HG03066 (cell line): Measurements from ENCODE around the gene XXYLT1.

ENCODE experiments used
- ATAC-seq: cut with Tn5 transposase; IDR thresholded peaks from one replicate; pipeline ENCODE4 v1.9.1; 2021; ENCODE audit warnings: low read depth; ENCODE audit not compliant: unreplicated experiment

The XXYLT1 gene

GRCh38 chr3:195268576-195269309 is 2.2 kb downstream of the XXYLT1 start:
- ATAC-seq = no peak

- no peak for ATAC-seq
Observed at GRCh38 chr3:195267096-195267495, 3.9 kb downstream of the XXYLT1 start.

- no peak for ATAC-seq
Observed at GRCh38 chr3:195266428-195266827, 4.5 kb downstream of the XXYLT1 start.

DNA sequence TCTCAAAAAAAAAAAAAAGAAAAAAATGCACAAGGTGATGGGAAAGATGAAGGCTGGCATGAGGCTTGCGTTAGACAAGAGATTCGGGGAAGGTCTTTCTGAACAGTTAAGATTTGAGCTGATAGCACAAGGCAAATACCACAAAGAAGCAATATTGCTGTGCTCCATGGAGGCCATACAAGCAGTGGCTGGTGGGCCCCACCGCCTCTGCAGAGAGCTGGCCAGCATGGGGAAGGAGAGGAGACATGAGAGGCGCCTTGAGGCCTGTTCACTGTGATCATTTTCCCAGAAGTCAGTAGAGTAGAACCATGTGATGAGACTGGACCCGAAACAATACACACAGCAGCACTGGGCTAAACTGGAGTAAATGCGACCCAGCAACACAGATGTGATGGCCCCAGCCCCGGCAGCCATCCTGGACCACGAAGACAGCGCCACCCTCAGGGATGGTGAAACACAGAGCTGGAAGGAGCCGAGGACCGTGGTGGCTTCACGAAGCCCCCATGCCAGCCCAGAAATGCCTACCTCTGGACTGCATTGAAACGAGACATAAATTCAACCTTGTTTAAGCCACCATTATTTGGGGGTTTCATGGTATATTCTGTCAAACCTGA is 5.5 kb downstream of the XXYLT1 start:
- no peak for ATAC-seq

DNA sequence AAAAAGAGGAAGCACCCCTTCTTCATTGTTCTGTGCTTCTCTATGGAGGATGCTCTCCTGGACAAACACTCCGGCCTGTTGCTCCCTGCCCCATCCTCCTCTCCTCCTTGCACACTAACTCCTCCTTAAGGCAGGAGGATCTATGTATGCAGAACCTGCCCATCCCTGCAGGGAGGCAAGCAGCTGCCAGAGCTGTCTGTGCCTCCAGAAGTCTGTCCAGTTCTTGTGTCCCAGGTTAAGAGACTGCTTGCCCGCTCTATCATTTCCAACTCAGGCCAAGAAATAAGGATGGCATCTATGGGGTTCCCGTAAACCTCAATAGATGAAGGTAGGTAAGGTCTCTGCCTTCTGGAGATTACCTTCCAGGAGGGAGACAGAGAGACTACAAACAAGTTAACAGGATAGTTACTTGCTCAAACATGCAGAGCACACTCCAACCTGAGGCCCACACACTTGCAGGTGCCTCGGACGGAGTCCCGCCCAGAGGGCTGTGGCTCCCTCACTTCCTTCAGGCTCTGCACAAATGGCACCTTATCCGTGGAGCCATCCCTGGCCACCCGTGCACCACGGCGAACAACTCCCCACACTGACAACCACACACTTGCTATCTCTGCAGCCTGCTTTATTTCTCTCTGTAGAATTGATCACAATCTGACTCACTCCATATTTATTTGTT is 6.9 kb downstream of the XXYLT1 start:
- ATAC-seq = no peak

GRCh38 chr3:195263193-195263924 is 7.6 kb downstream of the XXYLT1 start:
- no peak for ATAC-seq

GRCh38 chr3:195261925-195262324 is 9.0 kb downstream of the XXYLT1 start:
- no peak for ATAC-seq

DNA sequence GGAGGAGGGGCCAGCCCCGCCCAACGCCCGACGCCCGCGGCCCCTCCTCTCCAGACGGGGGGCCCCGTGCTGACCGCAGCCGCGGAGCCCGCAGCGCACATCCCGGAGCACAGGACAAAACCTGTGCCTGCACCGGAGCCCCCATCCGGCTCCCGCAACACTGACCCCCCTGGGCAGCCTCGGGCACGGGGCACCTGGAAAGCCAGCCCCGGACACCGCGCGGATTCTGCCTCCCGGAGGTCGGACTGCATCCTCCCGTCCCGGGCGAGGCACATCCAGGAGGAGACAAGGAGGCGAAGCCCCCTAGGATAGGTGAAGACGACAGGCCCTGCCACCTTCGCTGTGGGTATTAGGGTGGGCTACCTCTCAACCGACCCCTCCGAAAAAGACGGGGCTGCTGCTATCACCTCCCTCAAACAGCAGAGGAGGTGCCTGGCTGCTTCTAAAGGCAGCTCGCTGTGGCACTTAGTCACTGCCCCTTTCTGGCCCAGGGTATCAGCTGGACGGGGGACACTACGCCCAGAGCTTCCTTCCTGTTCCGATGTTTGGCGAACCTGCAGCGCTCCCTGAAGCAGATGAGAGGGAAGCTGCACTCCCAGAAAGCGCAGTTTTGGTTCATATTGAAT is 10.6 kb downstream of the XXYLT1 start:
- ATAC-seq = peak; percentile 6

GRCh38 chr3:195259475-195260279 is 11.3 kb downstream of the XXYLT1 start:
- ATAC-seq = peak; percentile 76

DNA sequence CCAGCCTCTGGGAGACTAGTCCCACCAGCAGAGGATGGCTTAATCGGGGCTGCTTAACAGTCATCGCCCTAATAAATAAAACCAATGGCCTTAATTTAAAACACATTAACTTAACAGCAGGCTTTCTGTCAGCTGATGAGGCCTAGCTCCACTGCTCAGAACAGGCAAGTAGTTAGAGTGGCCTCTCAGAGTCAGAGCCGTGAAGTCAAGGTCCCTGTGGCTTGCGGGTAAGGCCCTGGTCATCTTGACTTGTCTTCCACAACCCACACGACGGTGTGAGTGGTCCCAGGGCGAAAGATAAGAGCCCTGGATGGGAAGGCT is 11.8 kb downstream of the XXYLT1 start:
- peak; percentile 2 for ATAC-seq

DNA sequence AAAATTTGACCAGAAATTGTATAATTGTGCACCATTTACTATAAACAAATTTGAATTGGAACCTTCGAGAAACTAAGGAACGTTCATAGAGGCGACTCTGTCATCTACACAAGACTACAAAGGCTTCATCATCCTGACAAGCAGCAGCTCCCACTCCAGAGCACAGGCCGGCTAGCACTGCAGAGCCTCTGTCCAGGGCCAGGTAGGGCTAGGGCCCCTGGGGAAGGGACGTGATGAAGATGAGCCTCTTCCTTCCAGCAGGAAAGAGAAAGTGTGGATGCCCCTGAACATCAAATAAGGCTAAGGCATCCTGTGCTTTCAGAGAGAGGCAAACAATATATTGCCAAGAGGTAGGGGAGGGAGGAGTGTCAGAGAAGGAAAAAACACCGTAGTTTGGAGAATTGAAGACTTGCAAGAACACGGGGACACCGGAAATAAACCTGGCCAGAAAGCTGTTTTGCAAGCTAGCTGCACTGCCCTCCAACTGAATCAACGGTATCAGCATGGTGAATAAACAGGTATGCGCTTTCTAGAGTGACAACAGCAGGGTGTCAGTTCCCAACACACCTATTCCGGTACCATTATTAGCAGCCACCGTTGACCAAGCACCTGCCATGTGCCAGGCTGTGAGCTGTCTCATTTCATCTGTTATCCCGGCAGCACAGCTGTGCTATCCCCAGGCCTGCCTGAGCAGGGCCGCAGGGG is 12.4 kb downstream of the XXYLT1 start:
- ATAC-seq = no peak

- ATAC-seq = no peak
Observed at GRCh38 chr3:195257454-195258448, 13.2 kb downstream of the XXYLT1 start.

- no peak for ATAC-seq
Observed at GRCh38 chr3:195256639-195257453, 14.1 kb downstream of the XXYLT1 start.

GRCh38 chr3:195255571-195256501 is 15.1 kb downstream of the XXYLT1 start:
- no peak for ATAC-seq

- no peak for ATAC-seq
Observed at GRCh38 chr3:195255176-195255500, 15.8 kb downstream of the XXYLT1 start.

DNA sequence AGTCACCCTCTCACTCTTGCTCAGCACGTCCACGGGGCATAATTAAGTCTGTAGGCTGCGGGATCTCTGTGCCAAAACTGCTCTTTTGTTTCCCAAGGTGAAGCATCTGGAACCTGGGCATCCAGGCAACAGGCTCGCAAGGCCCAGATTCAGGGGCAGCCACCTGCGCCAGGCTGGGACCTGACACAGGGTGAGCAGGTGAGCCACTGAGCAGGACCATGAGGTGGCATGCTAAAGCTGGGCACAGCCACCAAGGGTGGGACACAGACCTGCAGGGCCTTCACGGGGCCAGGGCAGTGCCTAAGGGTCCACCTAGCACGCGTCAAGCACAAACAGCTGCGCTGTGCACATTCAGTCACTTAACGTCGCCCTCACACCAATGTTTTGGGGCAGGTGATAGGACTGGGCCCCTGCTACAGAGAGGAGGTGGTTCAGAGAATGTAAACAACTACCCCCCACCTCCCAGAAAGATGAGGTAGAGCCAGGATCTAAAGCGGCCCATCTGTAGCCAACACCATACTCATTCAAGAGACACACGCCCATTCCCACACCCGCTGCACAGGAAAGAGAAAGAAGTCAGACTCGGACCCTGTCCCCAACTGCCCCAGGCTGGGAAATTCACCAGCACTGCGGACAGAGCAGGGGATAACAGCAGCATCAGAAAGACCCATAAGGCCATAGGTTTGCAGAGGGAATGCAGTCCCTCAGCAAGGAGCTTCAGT is 16.3 kb downstream of the XXYLT1 start:
- no peak for ATAC-seq
